Activated naive CD8-positive, alpha-beta T cell treated with anti-CD3 and anti-CD28 coated beads for 36 hours (primary cell): ENCODE data around the gene ACADSB. TPM values are rescaled to one million over a fixed set of nuclear protein-coding genes. Genes with fewer than 3 reads are reported as not detected.

Experiments
- DNase-seq: peaks from one replicate; pipeline ENCODE4 v3.0.0; 2021
- H3K27ac Mint-ChIP-seq: one replicate; pipeline ENCODE4 v1.8.0; 2022; ENCODE audit warnings: mild to moderate bottlenecking, moderate library complexity, mixed read lengths
- H3K27me3 Mint-ChIP-seq: one replicate; pipeline ENCODE4 v1.8.0; 2022; ENCODE audit warnings: mild to moderate bottlenecking, mixed read lengths
- H3K36me3 Mint-ChIP-seq: one replicate; pipeline ENCODE4 v1.8.0; 2021; ENCODE audit warnings: mild to moderate bottlenecking, mixed read lengths
- H3K4me1 Mint-ChIP-seq: one replicate; pipeline ENCODE4 v1.8.0; 2021; ENCODE audit warnings: mixed read lengths
- H3K4me3 Mint-ChIP-seq: one replicate; pipeline ENCODE4 v1.8.0; 2022; ENCODE audit warnings: mild to moderate bottlenecking, moderate library complexity, mixed read lengths
- H3K9me3 Mint-ChIP-seq: one replicate; pipeline ENCODE4 v1.8.0; 2022; ENCODE audit warnings: mixed read lengths
- total RNA-seq, 2 experiments: library from RNA; stranded (reverse); gene quantifications; one replicate each; pipeline ENCODE4 v1.2.3, GENCODE V29; 2021

ACADSB gene
- total RNA-seq, 2 experiments from 2014 or later, result 23.3 to 25.1 TPM

DNA sequence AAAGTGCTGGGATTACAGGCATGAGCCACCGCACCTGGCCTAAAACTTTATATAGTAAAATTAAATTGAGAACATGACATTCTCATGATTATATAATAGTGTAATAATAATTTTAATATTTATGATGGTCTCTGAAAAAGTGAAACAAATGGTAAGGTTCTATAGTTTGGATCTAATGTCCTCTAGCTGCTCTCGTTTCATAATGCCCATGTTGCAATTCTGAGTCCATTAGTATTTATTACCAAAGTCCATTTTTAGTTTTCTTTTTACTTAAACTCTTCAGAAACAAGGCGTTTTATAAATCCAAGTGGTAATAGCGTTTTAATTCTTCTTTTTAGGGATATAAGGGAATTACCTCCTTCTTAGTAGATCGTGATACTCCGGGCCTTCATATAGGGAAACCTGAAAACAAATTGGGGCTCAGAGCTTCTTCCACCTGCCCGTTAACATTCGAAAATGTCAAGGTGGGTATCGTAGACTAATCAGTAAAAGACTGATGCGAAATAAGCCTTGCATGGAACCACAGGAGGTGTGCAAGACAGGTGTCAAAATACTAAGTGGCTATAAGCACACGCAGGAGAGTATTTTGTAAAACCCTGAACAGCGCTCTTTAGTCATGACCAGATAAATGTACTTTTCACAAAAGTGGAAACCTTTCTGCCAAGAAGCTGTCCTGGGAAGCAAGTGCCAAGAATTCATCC is 34.1 kb downstream of the ACADSB start:
- no peaks in the 10 kb centered on the region for H3K9me3 Mint-ChIP-seq
- peaks cover 6% of the 10 kb centered on the region for H3K4me1 Mint-ChIP-seq
- H3K27ac Mint-ChIP-seq, result no peak overlapping the region
- H3K36me3 Mint-ChIP-seq, result peaks cover 4% of the 10 kb centered on the region
- no peak for DNase-seq
- no peak overlapping the region for H3K4me3 Mint-ChIP-seq
- no peaks in the 10 kb centered on the region for H3K27me3 Mint-ChIP-seq

DNA sequence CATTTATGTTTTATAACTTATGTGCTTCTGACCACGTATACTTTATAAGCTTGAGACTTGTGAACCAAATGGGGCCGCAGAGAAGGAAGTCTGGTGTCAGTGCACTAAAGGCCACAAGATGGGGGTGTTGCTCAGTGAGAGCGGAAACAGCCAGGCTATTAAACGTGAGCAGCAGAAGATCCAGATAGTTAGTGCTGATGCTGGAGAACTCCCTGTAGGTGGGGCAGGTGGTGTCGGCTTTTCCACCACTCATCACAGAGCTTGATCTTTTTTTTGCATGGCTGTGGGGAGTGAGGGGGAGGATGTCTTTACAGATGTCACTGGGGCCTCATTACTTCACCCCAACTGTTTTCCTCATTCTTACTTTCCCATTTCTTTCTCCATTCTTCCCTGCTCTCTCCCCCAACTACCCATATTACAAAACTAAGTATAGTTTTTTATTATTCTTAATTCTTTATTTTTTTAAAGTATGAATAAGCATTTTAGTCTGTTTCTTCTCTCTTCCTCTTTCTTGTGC is 34.7 kb downstream of the ACADSB start:
- Mint-ChIP-seq H3K4me1 (peaks cover 6% of the 10 kb centered on the region), H3K27ac (no peak overlapping the region), H3K4me3 (no peak overlapping the region), H3K27me3 (no peaks in the 10 kb centered on the region), H3K9me3 (no peaks in the 10 kb centered on the region), H3K36me3 (peaks cover 4% of the 10 kb centered on the region)
- peak; percentile 19 for DNase-seq

DNA sequence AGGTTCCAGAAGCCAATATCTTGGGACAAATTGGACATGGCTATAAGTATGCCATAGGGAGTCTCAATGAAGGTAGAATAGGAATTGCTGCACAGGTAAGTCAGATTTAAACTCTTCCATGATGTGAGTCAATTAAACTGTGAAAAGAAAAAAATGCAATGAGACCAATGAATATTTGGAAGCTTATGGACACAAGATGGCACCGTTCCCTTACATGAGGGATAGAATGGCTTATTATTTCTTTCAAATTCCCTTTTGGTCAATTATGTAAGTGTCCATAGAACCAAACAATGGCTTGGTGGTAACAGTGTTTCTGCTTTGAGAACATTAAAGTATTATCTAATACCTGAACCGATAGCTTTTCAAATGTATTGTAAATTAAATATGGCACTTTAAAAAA is 35.6 kb downstream of the ACADSB start:
- peaks cover 4% of the 10 kb centered on the region for H3K4me1 Mint-ChIP-seq
- H3K27ac Mint-ChIP-seq, result no peak overlapping the region
- no peaks in the 10 kb centered on the region for H3K9me3 Mint-ChIP-seq
- H3K27me3 Mint-ChIP-seq, result no peaks in the 10 kb centered on the region
- peaks cover 4% of the 10 kb centered on the region for H3K36me3 Mint-ChIP-seq
- H3K4me3 Mint-ChIP-seq, result no peak overlapping the region
- no peak for DNase-seq

DNA sequence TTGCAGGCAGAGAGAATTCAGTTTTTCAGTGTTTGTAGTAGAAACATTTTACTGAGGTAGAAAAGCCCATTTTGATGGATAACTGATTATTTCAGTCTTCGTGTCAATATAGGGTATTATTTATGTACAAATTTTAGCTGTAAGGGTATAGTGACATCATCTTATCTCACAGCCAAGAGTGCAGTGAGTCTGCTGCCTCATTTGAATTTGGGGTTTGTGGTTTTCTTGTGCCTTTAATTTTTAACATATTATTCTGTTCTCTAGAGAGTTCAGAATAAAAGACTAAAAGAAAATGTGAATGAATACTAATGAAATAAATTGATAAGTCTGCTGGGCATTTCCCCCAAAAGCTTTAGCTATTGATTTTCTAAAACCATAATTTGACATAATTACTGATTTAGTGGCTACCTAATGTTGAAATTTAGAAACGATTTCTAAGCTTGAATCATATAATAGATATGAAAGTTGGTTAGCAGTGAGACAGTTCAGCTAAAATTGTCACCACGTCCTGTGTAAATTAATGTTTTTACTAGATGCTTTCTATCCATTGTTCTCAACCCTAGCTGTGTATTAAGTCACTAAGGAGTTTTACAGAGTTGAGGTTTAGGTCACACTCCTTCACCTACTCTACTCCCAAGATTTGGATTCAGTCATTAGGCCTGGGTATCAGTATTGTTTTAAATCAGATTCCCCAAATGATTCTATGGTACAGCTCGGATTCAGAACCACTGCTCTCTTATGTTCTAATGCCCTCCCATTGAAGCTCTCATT is 37.3 kb downstream of the ACADSB start:
- Mint-ChIP-seq H3K27me3 (no peaks in the 10 kb centered on the region), H3K4me3 (no peak overlapping the region), H3K36me3 (peaks cover 6% of the 10 kb centered on the region)

DNA sequence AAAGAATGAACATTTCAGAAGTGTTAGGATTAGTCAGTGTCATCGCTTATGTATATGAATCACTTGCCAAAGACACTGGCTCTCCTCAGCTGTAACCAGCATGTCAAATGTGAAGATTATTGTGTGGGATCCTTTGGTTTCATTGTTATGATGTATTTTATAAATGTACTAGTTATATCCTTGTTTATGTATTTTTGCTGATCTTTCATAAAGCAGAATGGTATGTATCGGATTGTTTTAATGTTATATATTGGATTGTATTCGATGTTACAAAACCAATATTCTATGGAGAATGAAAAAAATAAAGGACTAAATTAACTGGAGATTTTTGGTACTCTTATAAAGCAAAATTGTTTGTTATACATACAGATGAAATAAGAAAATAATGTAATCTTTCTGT is 49.2 kb downstream of the ACADSB start:
- no peaks in the 10 kb centered on the region for H3K27me3 Mint-ChIP-seq
- no peak overlapping the region for H3K27ac Mint-ChIP-seq
- H3K9me3 Mint-ChIP-seq, result no peaks in the 10 kb centered on the region
- H3K36me3 Mint-ChIP-seq, result peaks cover 8% of the 10 kb centered on the region
- no peaks in the 10 kb centered on the region for H3K4me1 Mint-ChIP-seq
- no peak for DNase-seq
- H3K4me3 Mint-ChIP-seq, result no peak overlapping the region

More for the DNA sequence above, 37.3 kb downstream of the ACADSB start:
- Mint-ChIP-seq H3K9me3 (no peaks in the 10 kb centered on the region), H3K27ac (no peak overlapping the region), H3K4me1 (peaks cover 4% of the 10 kb centered on the region)
- no peak for DNase-seq

DNA sequence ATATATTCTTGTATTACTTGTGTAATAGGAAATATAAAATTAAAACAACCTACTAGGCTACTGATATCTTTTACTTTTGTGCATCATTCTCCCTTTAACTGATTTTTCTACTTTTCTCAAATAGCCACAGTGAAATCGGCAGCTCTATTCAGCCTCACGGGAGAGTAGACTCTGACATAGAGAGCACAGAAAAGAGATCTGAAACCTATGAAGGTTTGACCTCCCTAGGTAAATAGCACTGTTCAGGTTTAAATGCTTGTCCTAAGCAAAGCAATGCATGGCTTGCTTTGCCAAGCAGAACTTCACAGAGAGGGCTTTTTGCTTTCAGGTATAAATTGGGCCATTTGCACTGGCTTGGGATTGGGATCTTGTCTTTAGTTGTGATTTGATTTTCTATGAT is 53.1 kb downstream of the ACADSB start:
- no peak overlapping the region for H3K27ac Mint-ChIP-seq
- peaks cover 17% of the 10 kb centered on the region for H3K27me3 Mint-ChIP-seq
- H3K4me3 Mint-ChIP-seq, result no peak overlapping the region
- no peaks in the 10 kb centered on the region for H3K9me3 Mint-ChIP-seq
- DNase-seq, result no peak
- no peaks in the 10 kb centered on the region for H3K36me3 Mint-ChIP-seq
- no peaks in the 10 kb centered on the region for H3K4me1 Mint-ChIP-seq

DNA sequence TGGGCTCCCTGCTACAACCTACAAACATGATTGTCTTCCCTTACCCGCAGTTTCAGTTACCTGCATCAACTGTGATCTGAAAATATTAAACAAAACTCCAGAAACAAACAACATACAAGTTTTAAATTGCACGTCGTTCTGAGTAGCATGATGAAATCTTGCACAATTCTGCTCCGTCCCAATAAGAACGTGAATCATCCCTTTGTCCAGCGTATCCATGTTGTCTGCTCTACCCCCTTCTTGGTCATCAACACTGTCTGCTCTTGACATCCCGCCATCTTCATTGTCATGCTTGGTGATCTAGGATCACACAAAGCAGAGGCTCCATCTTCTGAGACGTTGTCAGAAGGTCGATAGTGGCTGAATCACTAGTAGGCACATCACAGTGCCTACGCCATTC is 53.9 kb downstream of the ACADSB start:
- Mint-ChIP-seq H3K36me3 (no peaks in the 10 kb centered on the region), H3K4me1 (no peaks in the 10 kb centered on the region), H3K27me3 (peaks cover 22% of the 10 kb centered on the region), H3K9me3 (no peaks in the 10 kb centered on the region), H3K27ac (no peak overlapping the region), H3K4me3 (no peak overlapping the region)
- DNase-seq, result no peak

DNA sequence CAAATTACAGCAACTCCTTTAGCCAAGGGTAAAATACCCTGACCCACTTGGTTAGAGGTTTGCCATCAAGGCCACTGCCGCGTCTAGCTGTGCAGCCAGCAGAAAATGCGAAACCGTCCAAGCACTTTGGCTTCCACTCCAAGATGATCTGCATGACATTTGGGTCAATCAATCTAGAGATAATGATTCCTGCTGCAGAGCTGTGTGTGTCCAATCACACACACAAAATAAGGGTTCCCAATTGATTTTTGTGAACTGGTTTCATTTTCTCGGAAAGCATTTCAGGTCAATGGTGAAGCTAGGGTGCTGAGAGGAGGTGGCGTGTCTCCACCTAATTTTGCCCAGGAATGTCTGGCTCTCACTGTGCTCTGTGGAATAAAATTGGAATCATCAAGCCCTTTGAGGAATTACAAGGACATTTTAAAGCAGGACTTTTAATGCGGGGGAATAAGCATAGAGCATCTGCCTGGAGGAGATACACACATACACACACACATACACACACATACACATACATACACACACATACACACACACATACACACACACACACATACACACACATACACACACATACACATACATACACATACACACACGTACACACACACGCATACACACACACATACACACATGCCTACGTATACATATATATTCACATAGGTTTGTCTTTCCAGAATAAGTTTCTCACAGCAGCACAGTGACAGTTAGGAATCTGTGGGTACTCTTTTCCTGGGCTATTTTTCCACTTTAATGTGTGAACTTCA is 59.5 kb downstream of the ACADSB start:
- DNase-seq, result no peak
- no peaks in the 10 kb centered on the region for H3K4me1 Mint-ChIP-seq
- H3K36me3 Mint-ChIP-seq, result no peaks in the 10 kb centered on the region
- no peak overlapping the region for H3K4me3 Mint-ChIP-seq
- no peaks in the 10 kb centered on the region for H3K9me3 Mint-ChIP-seq
- no peak overlapping the region for H3K27ac Mint-ChIP-seq
- H3K27me3 Mint-ChIP-seq, result peaks cover 45% of the 10 kb centered on the region

DNA sequence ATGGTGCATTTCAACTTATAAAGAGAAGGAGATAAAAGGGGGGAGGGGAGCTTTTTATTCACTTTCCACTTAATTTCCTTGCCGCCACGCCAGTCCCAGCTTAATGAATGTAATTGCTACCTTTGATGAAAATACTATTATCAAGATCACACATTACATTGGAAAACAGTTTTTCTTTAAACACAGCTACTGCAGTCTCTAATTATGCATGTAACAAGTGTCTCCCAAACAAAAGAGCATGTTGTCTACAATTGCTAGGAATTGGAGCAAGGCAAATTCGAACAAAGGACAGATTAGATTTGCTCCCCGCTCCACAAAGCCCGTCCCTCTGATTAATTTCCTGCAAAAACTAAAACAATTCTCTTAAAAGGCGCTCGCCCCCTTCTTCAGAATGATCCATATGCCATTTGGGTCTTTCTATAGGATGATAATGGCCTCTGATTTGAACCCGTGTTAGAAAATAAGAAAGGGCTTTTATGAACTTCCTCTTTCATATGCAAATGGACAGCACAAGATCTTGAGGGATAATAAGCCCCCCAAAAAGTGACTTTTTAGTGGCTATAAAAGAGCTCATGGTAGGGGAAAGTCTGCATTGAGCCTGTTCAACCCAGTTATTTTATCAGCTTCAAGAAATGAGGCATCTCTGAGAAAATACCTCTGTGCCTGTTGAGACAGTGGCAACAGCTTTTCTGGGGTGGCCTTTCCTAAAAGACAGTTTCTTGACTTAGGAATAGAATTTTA is 60.6 kb downstream of the ACADSB start:
- Mint-ChIP-seq H3K36me3 (no peaks in the 10 kb centered on the region), H3K4me3 (no peak overlapping the region), H3K4me1 (no peaks in the 10 kb centered on the region), H3K9me3 (no peaks in the 10 kb centered on the region), H3K27ac (no peak overlapping the region), H3K27me3 (peaks cover 45% of the 10 kb centered on the region)
- no peak for DNase-seq

DNA sequence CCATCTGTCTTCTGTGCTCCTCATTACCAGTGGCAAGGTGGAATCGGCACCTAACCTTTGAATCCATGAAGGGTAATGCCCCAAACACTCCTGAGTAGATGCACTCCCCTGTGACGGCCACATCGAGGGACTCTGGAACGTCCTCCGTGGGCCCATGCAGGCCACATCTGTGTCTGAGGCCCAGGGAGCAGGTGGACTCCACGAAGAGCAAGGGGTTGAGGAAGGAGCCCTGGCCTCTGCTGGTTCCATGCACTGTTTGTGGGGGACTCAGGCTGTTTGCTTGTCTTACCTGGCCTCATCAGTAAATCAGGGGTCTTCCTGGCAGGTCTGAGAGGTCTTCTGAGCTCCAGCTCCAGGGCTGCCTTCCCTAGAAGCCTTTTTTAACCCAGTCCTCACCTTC is 64.4 kb downstream of the ACADSB start:
- H3K9me3 Mint-ChIP-seq, result no peaks in the 10 kb centered on the region
- peaks cover 29% of the 10 kb centered on the region for H3K27me3 Mint-ChIP-seq
- no peaks in the 10 kb centered on the region for H3K36me3 Mint-ChIP-seq
- no peak overlapping the region for H3K4me3 Mint-ChIP-seq
- no peaks in the 10 kb centered on the region for H3K4me1 Mint-ChIP-seq
- no peak for DNase-seq
- no peak overlapping the region for H3K27ac Mint-ChIP-seq

DNA sequence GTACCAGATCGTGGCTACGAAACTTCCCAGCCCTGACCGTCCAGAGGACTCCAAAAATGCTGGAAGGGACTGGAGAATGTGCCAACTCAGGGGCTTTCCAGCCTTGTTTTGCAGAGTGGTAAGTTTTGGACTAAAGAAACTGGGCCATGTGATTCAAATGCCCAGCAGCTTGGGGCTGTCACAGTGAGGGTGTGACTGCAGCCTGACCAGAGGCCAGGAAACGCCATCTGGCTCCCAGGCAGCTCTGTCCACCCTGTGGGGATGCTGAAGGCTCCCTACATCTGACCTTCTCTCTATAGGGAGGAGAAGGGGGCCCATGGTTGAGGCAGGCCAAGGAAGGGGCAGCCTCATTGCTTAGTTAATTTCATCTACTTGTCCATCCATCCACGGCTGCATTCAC is 65.4 kb downstream of the ACADSB start:
- H3K36me3 Mint-ChIP-seq, result no peaks in the 10 kb centered on the region
- H3K4me3 Mint-ChIP-seq, result no peak overlapping the region
- no peak overlapping the region for H3K27ac Mint-ChIP-seq
- H3K9me3 Mint-ChIP-seq, result no peaks in the 10 kb centered on the region
- DNase-seq, result no peak
- H3K27me3 Mint-ChIP-seq, result peaks cover 21% of the 10 kb centered on the region
- H3K4me1 Mint-ChIP-seq, result no peaks in the 10 kb centered on the region

DNA sequence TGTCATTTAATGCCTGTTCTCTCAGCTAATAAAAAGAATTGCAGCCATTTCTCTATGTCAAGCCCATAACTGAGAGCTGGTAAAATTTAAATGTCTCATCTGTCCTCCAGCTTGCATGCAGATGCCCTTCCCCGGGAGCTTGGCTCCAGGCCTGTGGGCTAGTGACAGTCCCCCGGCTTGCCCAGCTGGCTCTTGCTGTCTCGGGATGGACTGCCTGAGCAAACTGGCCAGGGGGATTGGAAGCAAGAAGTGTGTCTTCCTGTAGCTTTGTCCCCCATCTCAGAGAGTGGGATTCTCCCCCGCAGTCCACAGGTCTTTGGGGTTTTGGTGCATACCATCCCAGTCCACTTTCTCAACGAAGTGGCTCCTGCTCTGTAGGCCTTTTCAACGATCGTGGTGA is 73.1 kb downstream of the ACADSB start:
- H3K27me3 Mint-ChIP-seq, result peaks cover 11% of the 10 kb centered on the region
- H3K36me3 Mint-ChIP-seq, result no peaks in the 10 kb centered on the region
- H3K27ac Mint-ChIP-seq, result no peak overlapping the region
- H3K4me1 Mint-ChIP-seq, result no peaks in the 10 kb centered on the region
- no peaks in the 10 kb centered on the region for H3K9me3 Mint-ChIP-seq
- no peak overlapping the region for H3K4me3 Mint-ChIP-seq
- DNase-seq, result no peak

DNA sequence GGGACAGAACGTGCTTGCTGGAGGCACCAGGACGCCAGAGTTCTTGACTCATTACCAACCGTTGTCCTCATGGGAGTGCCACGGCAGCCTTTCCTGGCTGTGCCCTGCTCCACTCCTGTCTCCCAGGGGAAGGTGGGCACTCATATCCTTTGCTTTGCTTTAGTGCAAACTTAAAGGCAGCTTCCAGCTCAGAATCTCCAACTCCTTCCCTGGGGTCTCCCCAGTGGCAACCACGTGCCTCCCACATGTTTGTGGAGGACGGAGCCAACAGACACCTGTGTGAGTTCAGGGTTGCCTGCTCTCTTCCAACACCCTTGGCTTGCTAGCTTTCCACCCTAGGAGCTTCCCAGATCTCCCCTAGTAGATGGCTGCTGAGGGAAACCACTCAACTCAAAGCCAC is 75.0 kb downstream of the ACADSB start:
- Mint-ChIP-seq H3K27me3 (peaks cover 3% of the 10 kb centered on the region), H3K4me1 (no peaks in the 10 kb centered on the region), H3K27ac (no peak overlapping the region), H3K4me3 (no peak overlapping the region), H3K9me3 (no peaks in the 10 kb centered on the region), H3K36me3 (no peaks in the 10 kb centered on the region)
- no peak for DNase-seq

DNA sequence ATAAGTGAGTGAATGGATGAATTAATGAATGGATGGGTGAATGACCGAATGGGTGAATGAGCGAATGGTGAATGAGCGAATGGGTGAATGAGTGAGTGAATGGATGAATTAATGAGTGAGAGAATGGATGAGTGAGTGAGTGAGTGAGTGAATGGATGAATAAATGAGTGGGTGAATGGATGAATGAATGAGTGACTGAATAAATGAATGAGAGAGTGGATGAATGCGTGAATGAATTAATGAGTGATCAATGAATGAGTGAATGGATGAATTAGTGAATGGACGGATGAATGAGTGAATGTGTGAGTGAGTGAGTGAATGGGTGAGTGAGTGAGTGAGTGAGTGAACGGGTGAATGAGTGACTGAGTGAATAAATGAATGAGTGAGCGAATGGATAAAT is 77.5 kb downstream of the ACADSB start:
- Mint-ChIP-seq H3K4me3 (no peak overlapping the region), H3K4me1 (peaks cover 2% of the 10 kb centered on the region), H3K9me3 (no peaks in the 10 kb centered on the region), H3K27me3 (no peaks in the 10 kb centered on the region), H3K36me3 (no peaks in the 10 kb centered on the region), H3K27ac (no peak overlapping the region)
- no peak for DNase-seq

DNA sequence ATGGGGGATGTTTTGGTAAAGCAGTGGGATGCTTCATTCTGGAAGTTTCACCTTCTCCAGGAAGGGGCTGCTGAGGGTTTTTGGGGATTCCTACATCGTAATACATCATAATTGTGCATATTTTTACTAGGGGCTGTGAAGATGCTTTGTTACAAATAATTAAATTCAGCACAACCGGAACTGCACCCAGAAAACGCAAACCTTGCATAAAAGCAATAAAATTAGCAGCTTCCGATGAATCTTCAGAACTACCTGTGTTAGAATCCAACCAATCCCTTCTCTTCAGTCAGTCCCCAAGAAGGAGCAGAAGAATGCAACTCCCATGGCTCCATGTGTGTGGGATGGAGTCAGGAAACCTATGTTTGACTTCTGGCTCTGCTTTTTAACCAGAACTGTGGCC is 78.5 kb downstream of the ACADSB start:
- Mint-ChIP-seq H3K27ac (no peak overlapping the region), H3K4me3 (no peak overlapping the region), H3K4me1 (peaks cover 2% of the 10 kb centered on the region), H3K27me3 (peaks cover under 1% of the 10 kb centered on the region), H3K9me3 (no peaks in the 10 kb centered on the region), H3K36me3 (no peaks in the 10 kb centered on the region)
- no peak for DNase-seq
